Loucy (cell line): ENCODE data around the gene MAPK14.

Experiments
- H2AFZ ChIP-seq: fragments of 200-600 bp; sonication (generic); 2 replicates; pipeline ENCODE4 v1.6.0; 2016; ENCODE audit warnings: antibody characterized with exemption, mild to moderate bottlenecking, low read length, moderate library complexity
- H3F3A ChIP-seq: fragments of 200-600 bp; 2 replicates; pipeline ENCODE4 v1.6.0; 2016; ENCODE audit warnings: antibody characterized with exemption, low read depth, mild to moderate bottlenecking
- H3K27me3 ChIP-seq: fragments of 200-600 bp; sonication (generic); 2 replicates; pipeline ENCODE4 v1.6.1; 2014; ENCODE audit warnings: low read length, mild to moderate bottlenecking; ENCODE audit not compliant: insufficient read depth, poor library complexity, severe bottlenecking
- H3K36me3 ChIP-seq: fragments of 200-600 bp; sonication (generic); 2 replicates; pipeline ENCODE4 v1.6.1; 2016; ENCODE audit warnings: low read length; ENCODE audit not compliant: insufficient read depth
- H3K4me1 ChIP-seq: fragments of 200-600 bp; sonication (generic); 2 replicates; pipeline ENCODE4 v1.5.1; 2014; ENCODE audit warnings: low read length, mild to moderate bottlenecking; ENCODE audit not compliant: insufficient read depth, poor library complexity, severe bottlenecking
- H3K4me2 ChIP-seq: fragments of 200-600 bp; sonication (generic); 2 replicates; pipeline ENCODE4 v1.6.0; 2014; ENCODE audit warnings: antibody characterized with exemption, low read length, low read depth, mild to moderate bottlenecking; ENCODE audit not compliant: poor library complexity, severe bottlenecking
- H3K4me3 ChIP-seq: fragments of 200-600 bp; sonication (generic); 2 replicates; pipeline ENCODE4 v1.5.1; 2014; ENCODE audit warnings: low read length, mild to moderate bottlenecking, mixed read lengths; ENCODE audit not compliant: poor library complexity, severe bottlenecking
- H3K79me2 ChIP-seq: fragments of 200-600 bp; sonication (generic); 2 replicates; pipeline ENCODE4 v1.6.1; 2014; ENCODE audit warnings: low read length; ENCODE audit not compliant: insufficient read depth
- H3K9ac ChIP-seq: fragments of 200-600 bp; sonication (generic); 2 replicates; pipeline ENCODE4 v1.6.0; 2014; ENCODE audit warnings: mild to moderate bottlenecking, low read depth, low read length, moderate library complexity; ENCODE audit not compliant: poor library complexity, severe bottlenecking
- H3K9me2 ChIP-seq: fragments of 200-600 bp; sonication (generic); replicated peaks from 2 replicates; pipeline ENCODE4 v1.6.1; 2016; ENCODE audit warnings: low read depth, low read length, mixed read lengths
- H3K9me3 ChIP-seq: fragments of 200-600 bp; sonication (generic); 2 replicates; pipeline ENCODE4 v1.6.1; 2014; ENCODE audit warnings: mild to moderate bottlenecking, antibody characterized with exemption, low read length, low read depth; ENCODE audit not compliant: insufficient read depth
- H4K20me1 ChIP-seq: fragments of 200-600 bp; sonication (generic); 2 replicates; pipeline ENCODE4 v1.6.0; 2014; ENCODE audit warnings: antibody characterized with exemption, low read length, mild to moderate bottlenecking; ENCODE audit not compliant: insufficient read depth, poor library complexity, severe bottlenecking
- CTCF ChIP-seq: fragments of 200-600 bp; sonication (generic); conservative IDR thresholded peaks from 2 replicates; pipeline ENCODE4 v1.5.1; 2014; ENCODE audit warnings: mild to moderate bottlenecking, antibody characterized with exemption, low read length
- EZH2phosphoT487 ChIP-seq: fragments of 200-600 bp; IDR thresholded peaks from 2 replicates; pipeline ENCODE4 v1.6.1; 2018; ENCODE audit warnings: antibody characterized with exemption, mild to moderate bottlenecking, moderate library complexity, borderline replicate concordance

MAPK14 gene

DNA sequence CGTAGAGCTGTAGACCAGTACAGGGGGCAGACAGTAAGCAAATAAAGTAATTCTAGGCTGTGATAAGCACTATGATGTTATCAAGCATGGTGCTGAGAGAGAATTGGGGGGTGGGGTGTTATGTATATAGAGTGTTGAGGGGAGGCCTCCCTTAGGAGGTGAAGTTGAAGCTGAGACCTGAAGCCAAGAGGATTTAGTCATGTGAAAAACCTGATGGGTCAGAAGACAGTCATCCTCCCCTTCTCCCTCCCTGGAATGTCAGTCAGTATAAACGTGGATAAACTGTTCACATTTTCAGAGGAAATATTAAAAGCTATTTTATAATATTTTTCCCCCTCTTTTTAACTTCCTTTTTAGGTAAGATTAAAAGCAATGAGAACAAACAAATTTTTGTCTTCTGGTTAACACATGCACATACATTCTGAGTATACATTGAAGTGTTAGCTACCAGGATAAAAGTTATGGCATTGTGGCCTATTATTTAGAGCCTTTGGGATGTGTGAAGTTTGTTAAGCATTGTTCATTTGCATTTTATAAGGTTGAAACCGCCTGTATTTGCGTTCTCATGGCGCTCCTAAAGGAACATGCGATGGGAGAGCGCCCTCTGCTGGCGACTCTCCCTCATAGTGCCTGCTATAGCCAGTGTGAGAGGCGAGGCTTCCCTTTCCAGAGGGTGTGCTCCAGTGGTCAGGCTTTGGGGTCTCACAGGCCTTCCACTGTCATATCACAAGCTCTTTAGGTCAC lies 67.3 kb downstream of the MAPK14 start:
- peaks cover 23% of the 10 kb centered on the region for H3F3A ChIP-seq
- peaks cover 28% of the 10 kb centered on the region; the same call in 1 of the 2 replicates for H3K79me2 ChIP-seq
- no peaks in the 10 kb centered on the region for H3K27me3 ChIP-seq
- H3K4me1 ChIP-seq, result peaks cover 53% of the 10 kb centered on the region
- H2AFZ ChIP-seq, result no peak overlapping the region
- peak; percentile 99 for TF ChIP-seq CTCF
- no peak for TF ChIP-seq EZH2phosphoT487
- H3K4me2 ChIP-seq, result peak overlapping the region; percentile 49
- H4K20me1 ChIP-seq, result no peaks in the 10 kb centered on the region
- no peaks in the 10 kb centered on the region for H3K9me3 ChIP-seq
- peaks cover 51% of the 10 kb centered on the region for H3K36me3 ChIP-seq
- H3K4me3 ChIP-seq, result peak overlapping the region; percentile 8
- H3K9ac ChIP-seq, result peak overlapping the region; percentile 49
- H3K9me2 ChIP-seq, result no peaks in the 10 kb centered on the region

DNA sequence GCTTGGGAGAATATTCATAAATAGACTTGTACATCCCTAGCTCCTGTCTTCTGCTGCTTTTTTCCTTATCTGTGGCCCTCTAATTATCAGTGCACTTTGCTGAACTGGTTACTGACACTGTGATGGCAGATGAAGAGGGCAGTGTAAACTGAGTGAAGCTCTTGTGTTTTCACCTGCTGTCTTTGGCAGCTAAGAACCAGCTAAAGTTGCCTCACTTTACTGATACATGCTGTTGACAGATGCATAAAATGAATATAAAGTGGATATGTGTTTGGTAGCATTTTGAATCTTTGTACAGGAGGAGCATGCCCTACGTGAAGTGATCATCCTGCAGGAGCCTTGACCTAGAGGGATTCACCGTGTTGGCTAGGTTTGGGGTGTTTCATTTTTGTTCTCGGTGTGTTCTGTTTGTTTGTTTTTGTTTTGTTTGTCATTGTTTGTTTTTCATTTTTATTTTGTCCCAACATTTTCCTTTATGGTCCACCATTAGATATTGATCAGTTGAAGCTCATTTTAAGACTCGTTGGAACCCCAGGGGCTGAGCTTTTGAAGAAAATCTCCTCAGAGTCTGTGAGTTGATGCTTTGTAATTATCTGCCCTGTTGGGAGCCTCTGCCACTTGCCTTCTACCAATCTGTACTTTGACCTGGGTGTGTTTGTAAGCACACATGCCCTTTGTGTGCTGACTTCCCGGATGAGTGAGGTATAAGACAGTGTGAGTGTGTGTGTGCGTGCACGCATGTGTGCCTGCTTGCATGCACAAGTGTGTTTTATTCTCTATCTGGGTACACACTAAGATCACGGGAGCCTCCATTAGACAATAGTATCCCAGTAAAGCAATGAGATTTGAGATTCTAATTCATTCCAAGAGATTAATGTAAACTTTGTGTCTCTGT lies 68.1 kb downstream of the MAPK14 start:
- Histone ChIP-seq H4K20me1 (no peaks in the 10 kb centered on the region), H3K4me2 (peak overlapping the region; percentile 49), H3K79me2 (peaks cover 28% of the 10 kb centered on the region; the same call in 1 of the 2 replicates), H3K4me1 (peaks cover 61% of the 10 kb centered on the region), H3K9me3 (no peaks in the 10 kb centered on the region), H3K9ac (peak overlapping the region; percentile 83), H2AFZ (no peak overlapping the region), H3K36me3 (peaks cover 44% of the 10 kb centered on the region), H3K9me2 (no peaks in the 10 kb centered on the region), H3K4me3 (no peak overlapping the region), H3K27me3 (no peaks in the 10 kb centered on the region), H3F3A (peaks cover 27% of the 10 kb centered on the region)
- TF ChIP-seq EZH2phosphoT487, result no peak
- 0 out of 2 replicates have a peak, but pooled peaks have one; percentile 3 for TF ChIP-seq CTCF

GRCh38 chr6:36098253-36098919 lies 70.8 kb downstream of the MAPK14 start:
- peaks cover 28% of the 10 kb centered on the region for H3F3A ChIP-seq

More at GRCh38 chr6:36098253-36098919, 70.8 kb downstream of the MAPK14 start:
- Histone ChIP-seq H3K79me2 (peaks cover 43% of the 10 kb centered on the region), H2AFZ (no peak overlapping the region), H3K4me3 (peak overlapping the region; percentile 66), H3K9ac (peak overlapping the region; percentile 83), H3K4me2 (peak overlapping the region; percentile 84), H4K20me1 (no peaks in the 10 kb centered on the region), H3K4me1 (peaks cover 84% of the 10 kb centered on the region), H3K36me3 (peaks cover 36% of the 10 kb centered on the region; the same call in 1 of the 2 replicates), H3K9me2 (no peaks in the 10 kb centered on the region), H3K9me3 (no peaks in the 10 kb centered on the region), H3K27me3 (no peaks in the 10 kb centered on the region)
- TF ChIP-seq EZH2phosphoT487, result no peak
- no peak for TF ChIP-seq CTCF
